H1 (cell line): Measurements from ENCODE around the gene GPR35. TPM values are rescaled to one million over a fixed set of nuclear protein-coding genes. Genes with fewer than 3 reads are reported as not detected.

ENCODE experiments used
- CTCF ChIA-PET: fragments of 300-600 bp; sonication (Branson Sonifier 250); formaldehyde crosslinking; loops from one replicate; lab custom pipeline; 2021; ENCODE audit not compliant: partially characterized antibody; lab: Charles Lee
- POLR2A ChIA-PET: fragments of 300-600 bp; sonication (Branson Sonifier 250); formaldehyde crosslinking; loops from one replicate; lab custom pipeline; 2021; ENCODE audit warnings: inconsistent platforms; ENCODE audit not compliant: partially characterized antibody; lab: Charles Lee
- DNase-seq, 2 experiments: peaks; one replicate each; pipeline versions ENCODE4 v3.0.0 to v3.0.0-alpha.2; 2010 to 2022; ENCODE audit warnings: low spot score in 2 of 2, low read depth in 1 of 2, mixed read lengths in 1 of 2
- FAIRE-seq: peaks from 2 replicates; lab custom pipeline; 2011; peaks lifted over from hg19 to GRCh38; lab: Jason Lieb, UNC
- H2AFZ ChIP-seq: 2 replicates; pipeline ENCODE4 v1.8.1; 2012; ENCODE audit warnings: low read length, inconsistent platforms
- H2AK5ac ChIP-seq: 2 replicates; pipeline ENCODE4 v1.6.1; 2013; ENCODE audit warnings: low read depth, low read length
- H2BK120ac ChIP-seq: replicated peaks from 2 replicates; pipeline ENCODE3; 2013; ENCODE audit warnings: low read depth, low read length, inconsistent platforms
- H2BK12ac ChIP-seq: 2 replicates; pipeline ENCODE4 v1.6.1; 2013; ENCODE audit warnings: low read depth, low read length
- H2BK15ac ChIP-seq: 2 replicates; pipeline ENCODE4 v1.6.1; 2013; ENCODE audit warnings: low read length
- H2BK20ac ChIP-seq: 2 replicates; pipeline ENCODE4 v1.6.1; 2013; ENCODE audit warnings: low read length
- H2BK5ac ChIP-seq: 2 replicates; pipeline ENCODE4 v1.6.1; 2013; ENCODE audit warnings: low read depth, low read length
- H3K14ac ChIP-seq: 2 replicates; pipeline ENCODE4 v1.6.1; 2013; ENCODE audit warnings: inconsistent platforms; ENCODE audit not compliant: insufficient read length
- H3K18ac ChIP-seq: 2 replicates; pipeline ENCODE4 v1.6.1; 2013; ENCODE audit warnings: low read length; ENCODE audit errors: extremely low read depth
- H3K23ac ChIP-seq: 2 replicates; pipeline ENCODE4 v1.6.1; 2013; ENCODE audit warnings: inconsistent platforms; ENCODE audit not compliant: insufficient read length
- H3K23me2 ChIP-seq: 2 replicates; pipeline ENCODE4 v1.6.1; 2013; ENCODE audit warnings: low read depth, low read length
- H3K27ac ChIP-seq: 2 replicates; pipeline ENCODE4 v1.6.1; 2011; ENCODE audit warnings: low read depth, low read length, inconsistent platforms
- H3K27me3 ChIP-seq, 4 experiments: replicated peaks in 1 of 4; 1 replicate in 1 of 4; 2 replicates in 3 of 4; pipeline versions ENCODE4 v1.6.1 to v1.8.1; 2011 to 2013; ENCODE audit warnings: low read length in 3 of 4, mild to moderate bottlenecking in 3 of 4, inconsistent platforms in 2 of 4, mixed read lengths in 2 of 4, moderate library complexity in 1 of 4; ENCODE audit not compliant: control insufficient read depth in 3 of 4, insufficient read depth in 3 of 4; ENCODE audit errors: extremely low read depth in 1 of 4
- H3K36me3 ChIP-seq, 4 experiments: 2 replicates each; pipeline versions ENCODE4 v1.6.1 to v1.8.1; 2011 to 2013; ENCODE audit warnings: mild to moderate bottlenecking in 4 of 4, low read length in 3 of 4, moderate library complexity in 2 of 4, control low read depth in 1 of 4, inconsistent platforms in 1 of 4; ENCODE audit not compliant: insufficient read depth in 4 of 4, control insufficient read depth in 2 of 4
- H3K4ac ChIP-seq: replicated peaks from 2 replicates; pipeline ENCODE3; 2013; ENCODE audit warnings: low read length, low read depth, mixed read lengths, inconsistent platforms; ENCODE audit not compliant: insufficient read length
- H3K4me1 ChIP-seq, 4 experiments: replicated peaks in 1 of 4; 1 replicate in 1 of 4; 2 replicates in 3 of 4; pipeline versions ENCODE4 v1.6.1 to v1.8.1; 2011 to 2013; ENCODE audit warnings: low read length in 3 of 4, inconsistent platforms in 2 of 4, mixed read lengths in 1 of 4; ENCODE audit not compliant: insufficient read depth in 4 of 4, control insufficient read depth in 3 of 4
- H3K4me2 ChIP-seq, 2 experiments: 2 replicates each; pipeline versions ENCODE4 v1.6.1 to v1.8.1; 2011 to 2013; ENCODE audit warnings: low read depth in 2 of 2, low read length in 2 of 2, control low read depth in 1 of 2, inconsistent platforms in 1 of 2, mild to moderate bottlenecking in 1 of 2; ENCODE audit not compliant: insufficient read depth in 1 of 2
- H3K4me3 ChIP-seq, 4 experiments: fragments of 200-600, 300-600 bp in 1 of 4; sonication (generic), shearing (Covaris generic), sonication (Bioruptor Twin) in 1 of 4; 2 replicates each; pipeline versions ENCODE4 v1.5.1 to v1.8.1; 2011 to 2016; ENCODE audit warnings: low read length in 4 of 4, low read depth in 3 of 4, control low read depth in 2 of 4, inconsistent platforms in 2 of 4, mild to moderate bottlenecking in 2 of 4, mixed read lengths in 1 of 4, moderate library complexity in 1 of 4; ENCODE audit not compliant: insufficient read depth in 2 of 4; ENCODE audit errors: extremely low read depth in 1 of 4
- H3K56ac ChIP-seq: replicated peaks from 2 replicates; pipeline ENCODE3; 2013; ENCODE audit warnings: low read depth, mild to moderate bottlenecking, mixed read lengths, low read length, inconsistent platforms; ENCODE audit not compliant: insufficient read length
- H3K79me1 ChIP-seq: 2 replicates; pipeline ENCODE4 v1.6.1; 2013; ENCODE audit warnings: low read depth, low read length, control low read depth
- H3K79me2 ChIP-seq, 2 experiments: 2 replicates each; pipeline versions ENCODE4 v1.6.1 to v1.8.1; 2012 to 2013; ENCODE audit warnings: low read length in 2 of 2, mild to moderate bottlenecking in 2 of 2, inconsistent platforms in 1 of 2; ENCODE audit not compliant: insufficient read depth in 2 of 2, control insufficient read depth in 1 of 2
- H3K9ac ChIP-seq, 4 experiments: replicated peaks in 1 of 4; 1 replicate in 1 of 4; 2 replicates in 3 of 4; pipeline versions ENCODE4 v1.6.1 to v1.8.1; 2011 to 2013; ENCODE audit warnings: low read depth in 3 of 4, low read length in 3 of 4, control low read depth in 2 of 4, mild to moderate bottlenecking in 2 of 4, moderate library complexity in 2 of 4, inconsistent platforms in 1 of 4; ENCODE audit errors: extremely low read depth in 1 of 4
- H3K9me3 ChIP-seq, 2 experiments: 2 replicates each; pipeline versions ENCODE4 v1.6.1 to v1.8.1; 2012 to 2013; ENCODE audit warnings: mild to moderate bottlenecking in 2 of 2, moderate library complexity in 2 of 2, control low read depth in 1 of 2, inconsistent platforms in 1 of 2, low read depth in 1 of 2, low read length in 1 of 2, mixed read lengths in 1 of 2; ENCODE audit not compliant: insufficient read depth in 2 of 2
- H4K20me1 ChIP-seq, 2 experiments: replicated peaks in 1 of 2; 2 replicates each; pipeline versions ENCODE3 to v1.8.1; 2011 to 2013; ENCODE audit warnings: inconsistent platforms in 2 of 2, low read length in 2 of 2, mild to moderate bottlenecking in 1 of 2; ENCODE audit not compliant: insufficient read depth in 2 of 2, control insufficient read depth in 1 of 2
- H4K5ac ChIP-seq: 2 replicates; pipeline ENCODE4 v1.6.1; 2013; ENCODE audit warnings: low read length, low read depth, mixed read lengths, inconsistent platforms; ENCODE audit not compliant: insufficient read length
- H4K8ac ChIP-seq: 2 replicates; pipeline ENCODE4 v1.8.0; 2013; ENCODE audit warnings: mild to moderate bottlenecking, moderate library complexity, low read length, inconsistent platforms; ENCODE audit not compliant: insufficient read depth; ENCODE audit errors: extremely low read depth
- H4K91ac ChIP-seq: replicated peaks from 2 replicates; pipeline ENCODE3; 2013; ENCODE audit warnings: low read length, mixed read lengths, inconsistent platforms; ENCODE audit not compliant: insufficient read length
- BACH1 ChIP-seq: IDR thresholded peaks from 2 replicates; pipeline ENCODE4 v1.6.1; 2012; ENCODE audit warnings: low read length, improper control_type of control experiment
- CBX5 ChIP-seq: fragments of 300-800, 300-1000 bp; sonication (generic); IDR thresholded peaks from 2 replicates; pipeline ENCODE4 v1.7.1; 2016; ENCODE audit warnings: antibody characterized with exemption, low read length, low read depth
- HDAC2 ChIP-seq, 2 experiments: fragments of 300-600 bp in 1 of 2; sonication (generic) in 1 of 2; IDR thresholded peaks; 2 replicates each; pipeline ENCODE4 v1.6.1; 2011 to 2012; ENCODE audit warnings: low read depth in 2 of 2, low read length in 2 of 2, mild to moderate bottlenecking in 2 of 2, moderate library complexity in 2 of 2, borderline replicate concordance in 1 of 2, inconsistent platforms in 1 of 2
- JUND ChIP-seq: IDR thresholded peaks from 2 replicates; pipeline ENCODE4 v1.6.1; 2011; ENCODE audit warnings: mild to moderate bottlenecking, improper control_type of control experiment, low read length
- SAP30 ChIP-seq: fragments of 300-600 bp; sonication (generic); IDR thresholded peaks from 2 replicates; pipeline ENCODE4 v1.7.1; 2012; ENCODE audit warnings: low read length, moderate library complexity, mild to moderate bottlenecking, inconsistent platforms; ENCODE audit not compliant: insufficient read depth, insufficient replicate concordance
- SIN3A ChIP-seq, 2 experiments: IDR thresholded peaks in 1 of 2; conservative IDR thresholded peaks in 1 of 2; 2 replicates each; pipeline ENCODE4 v1.6.1; 2011 to 2012; ENCODE audit warnings: low read length in 2 of 2, improper control_type of control experiment in 1 of 2, low read depth in 1 of 2, mild to moderate bottlenecking in 1 of 2
- SIRT6 ChIP-seq: IDR thresholded peaks from one replicate; pipeline ENCODE4 v1.7.1; 2012; ENCODE audit warnings: low read length, inconsistent platforms
- SP1 ChIP-seq: IDR thresholded peaks from 2 replicates; pipeline ENCODE4 v1.6.1; 2011; ENCODE audit warnings: low read depth, low read length
- SP4 ChIP-seq: IDR thresholded peaks from 2 replicates; pipeline ENCODE4 v1.6.1; 2012; ENCODE audit warnings: low read length, inconsistent platforms
- SRF ChIP-seq: IDR thresholded peaks from 2 replicates; pipeline ENCODE4 v1.6.1; 2011; ENCODE audit warnings: mild to moderate bottlenecking, low read depth, low read length, moderate library complexity
- TBP ChIP-seq: IDR thresholded peaks from 2 replicates; pipeline ENCODE4 v1.6.1; 2011; ENCODE audit warnings: low read depth, low read length, improper control_type of control experiment
- TCF12 ChIP-seq: IDR thresholded peaks from 2 replicates; pipeline ENCODE4 v1.6.1; 2011; ENCODE audit warnings: low read depth, mild to moderate bottlenecking, low read length
- WGBS, 2 experiments: shearing (Covaris generic) in 1 of 2; methylation state at CpG; one replicate each; pipeline versions ENCODE4 v1.1.6 to v1.1.7; 2013 to 2015; ENCODE audit warnings: low lambda C conversion rate in 2 of 2, mixed read lengths in 2 of 2, inconsistent platforms in 1 of 2, low coverage in 1 of 2, missing lambda C conversion rate in 1 of 2; ENCODE audit not compliant: insufficient replicate concordance in 2 of 2, insufficient coverage in 1 of 2, insufficient read length in 1 of 2; ENCODE audit errors: extremely low coverage in 1 of 2, missing lambda C conversion rate in 1 of 2; 5-methylcytosine and 5-hydroxymethylcytosine counted together
- polyA plus RNA-seq, 7 experiments: library from polyadenylated mRNA; depleted of rRNA in 3 of 7; stranded (reverse) in 5 of 7; unstranded in 2 of 7; fragments of >200 nt in 5 of 7; fragments of 200-250 nt in 2 of 7; gene quantifications; 1 replicate in 5 of 7; 2 replicates in 1 of 7; 4 replicates in 1 of 7; pipeline versions ENCODE4 v1.2.1 to v1.2.3, GENCODE V29; 2011 to 2013; ENCODE audit warnings: missing spikeins in 2 of 7, mixed read lengths in 2 of 7
- total RNA-seq: library from RNA; stranded (reverse); fragmentation: NEBNext Ultra II Directional; extraction: Animal tissue kit (Norgen Biotek cat#: 25700); gene quantifications from 2 replicates; pipeline ENCODE4 v1.2.1, GENCODE V29; 2021
- TF ChIP-seq, protein P1 (sequence below): IDR thresholded peaks from 2 replicates; pipeline ENCODE4 v1.6.1; 2012; ENCODE audit warnings: inconsistent platforms

Gene GPR35
- total and polyA plus RNA-seq, 2 of the 8 experiments (the other 6 are each of a cell fraction or from before 2014, with no cell fraction given) = 0.47 TPM; not detected in 1

DNA sequence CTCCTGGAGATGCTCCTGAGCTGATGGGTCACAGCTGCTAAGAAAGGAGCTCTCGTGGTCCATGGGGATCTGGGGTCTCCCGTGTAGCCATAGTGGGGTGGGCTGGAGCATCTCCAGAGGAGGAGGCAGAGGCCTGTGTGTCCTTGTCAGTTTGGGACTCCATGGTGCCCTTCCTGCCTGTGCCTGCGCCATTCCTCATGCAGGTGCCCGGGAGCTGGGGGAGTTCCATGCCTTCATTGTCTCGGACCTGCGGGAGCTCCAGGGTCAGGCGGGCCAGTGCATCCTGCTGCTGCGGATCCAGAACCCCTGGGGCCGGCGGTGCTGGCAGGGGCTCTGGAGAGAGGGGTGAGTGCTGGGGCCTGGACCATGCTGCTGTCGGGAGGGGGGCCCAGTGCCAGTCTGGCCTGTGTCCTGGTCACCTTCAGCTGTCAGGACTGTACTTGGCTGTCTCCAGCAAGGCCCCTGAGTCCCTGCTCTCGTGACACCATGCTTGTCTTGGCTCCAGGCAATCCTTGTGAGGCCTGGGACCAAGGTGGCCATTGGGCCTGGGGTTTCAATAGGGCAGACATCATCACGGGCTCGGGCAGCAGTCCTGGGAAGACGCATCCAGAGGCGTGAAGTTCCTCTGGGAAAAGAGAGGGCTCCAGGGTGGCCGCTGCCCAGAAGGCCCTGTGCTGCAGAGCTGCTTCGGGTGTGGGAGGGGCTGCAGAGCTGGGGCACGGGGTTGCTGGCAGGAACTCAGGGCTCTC, 31.4 kb upstream of the GPR35 start:
- FAIRE-seq = no peak
- TF ChIP-seq SIRT6 = no peak
- no peak for TF ChIP-seq TBP
- TF ChIP-seq SP1 = no peak
- TF ChIP-seq CBX5 = no peak
- TF ChIP-seq SP4 = no peak
- TF ChIP-seq JUND = no peak
- TF ChIP-seq SIN3A (conservative IDR thresholded peaks at IDR 0.05 in 1 of 2, IDR thresholded peaks at IDR 0.05 in 1 of 2; ENCODE audit: low read depth in 1 of 2, low read length in 2 of 2) = no peak
- TF ChIP-seq TCF12 = no peak
- no peak for TF ChIP-seq SAP30
- TF ChIP-seq, protein P1, sequence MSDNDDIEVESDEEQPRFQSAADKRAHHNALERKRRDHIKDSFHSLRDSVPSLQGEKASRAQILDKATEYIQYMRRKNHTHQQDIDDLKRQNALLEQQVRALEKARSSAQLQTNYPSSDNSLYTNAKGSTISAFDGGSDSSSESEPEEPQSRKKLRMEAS = no peak
- no peak for TF ChIP-seq SRF
- TF ChIP-seq BACH1 = no peak
- no peak for TF ChIP-seq HDAC2 (IDR thresholded peaks at IDR 0.05; ENCODE audit: borderline replicate concordance in 1 of 2, low read depth in 2 of 2, low read length in 2 of 2)

More for the DNA sequence above, 31.4 kb upstream of the GPR35 start:
- Histone ChIP-seq H2BK15ac (no peak overlapping the region), H3K4me2 (no peak overlapping the region), H4K20me1 (peaks cover 3 to 21% of the 10 kb centered on the region in 2 experiments), H3K36me3 (peaks cover 0 to 15% (median 11%) of the 10 kb centered on the region in 4 experiments; a peak in 5 of 8 replicates), H3K9ac (no peak overlapping the region), H3K23ac (no peak overlapping the region), H3K4ac (no peak overlapping the region), H3K27ac (no peak overlapping the region), H3K23me2 (no peaks in the 10 kb centered on the region), H3K79me1 (peaks cover 9% of the 10 kb centered on the region), H2BK20ac (no peak overlapping the region), H2BK120ac (no peak overlapping the region), H2AK5ac (no peak overlapping the region), H4K8ac (no peak overlapping the region), H2BK5ac (no peak overlapping the region), H3K79me2 (peaks cover 0 to 12% of the 10 kb centered on the region in 2 experiments; a peak in 2 of 4 replicates), H2AFZ (no peak overlapping the region), H3K9me3 (no peaks in the 10 kb centered on the region), H3K14ac (no peak overlapping the region), H2BK12ac (no peak overlapping the region), H3K4me1 (no peaks in the 10 kb centered on the region), H3K56ac (no peak overlapping the region), H3K4me3 (no peak overlapping the region), H3K27me3 (no peaks in the 10 kb centered on the region), H3K18ac (no peak overlapping the region), H4K5ac (no peak overlapping the region), H4K91ac (no peak overlapping the region)
- 91% methylated on average over 17 of the region's 19 CpGs; no CpG with 5 or more reads in 1 of the 2 experiments for WGBS, 2 experiments
- DNase-seq = no peak
- ChIA-PET POLR2A (interaction anchor here (1.0 to 2.1 kb wide), 2 partner anchors 8 to 121 kb away, joined by 3 to 13 read pairs; partner anchors contain the start of gene CAPN10), CTCF (interaction anchor here (0.6 to 3.5 kb wide), 6 partner anchors 8 to 28 kb away, joined by 3 to 17 read pairs (median 4); no protein-coding TSS in a partner anchor)
